DND-41 (cell line): ENCODE measurements around the gene SLC43A3.
"Not testable (repeated sequence)": the region's sequence is repeated elsewhere in the genome, so short reads cannot be mapped to it uniquely, and the experiment has no call there.

Experiments used
- ATAC-seq: fragments of 200-7000 bp; cut with Tn5 transposase; 3 replicates; pipeline ENCODE4 v1.9.1; 2021; ENCODE audit warnings: low read depth; ENCODE audit not compliant: insufficient read depth
- DNase-seq: peaks from one replicate; pipeline ENCODE4 v3.0.0-alpha.2; 2020
- H2AFZ ChIP-seq: 2 replicates; pipeline ENCODE4 v1.6.0; 2012; ENCODE audit warnings: low read depth, low read length
- H3K27ac ChIP-seq: 2 replicates; pipeline ENCODE4 v1.5.1; 2012; ENCODE audit warnings: low read length, inconsistent platforms
- H3K27me3 ChIP-seq: fragments of 200-600 bp; sonication (generic); 2 replicates; pipeline ENCODE4 v1.6.0; 2012; ENCODE audit warnings: low read length, mild to moderate bottlenecking, inconsistent platforms; ENCODE audit not compliant: insufficient read depth, poor library complexity
- H3K36me3 ChIP-seq: 2 replicates; pipeline ENCODE4 v1.5.1; 2012; ENCODE audit warnings: low read length, inconsistent platforms; ENCODE audit not compliant: insufficient read depth
- H3K4me1 ChIP-seq: 2 replicates; pipeline ENCODE4 v1.5.1; 2012; ENCODE audit warnings: mild to moderate bottlenecking, low read length; ENCODE audit not compliant: insufficient read depth
- H3K4me2 ChIP-seq: 2 replicates; pipeline ENCODE4 v1.6.0; 2012; ENCODE audit warnings: mild to moderate bottlenecking, moderate library complexity, low read length, inconsistent platforms; ENCODE audit not compliant: insufficient read depth
- H3K4me3 ChIP-seq, 2 experiments: fragments of 200-600 bp in 1 of 2; shearing (Covaris generic) in 1 of 2; 2 replicates each; pipeline ENCODE4 v1.5.1; 2012 to 2016; ENCODE audit warnings: inconsistent platforms in 2 of 2, low read length in 2 of 2, mild to moderate bottlenecking in 2 of 2, low read depth in 1 of 2, moderate library complexity in 1 of 2
- H3K79me2 ChIP-seq: 2 replicates; pipeline ENCODE4 v1.6.0; 2012; ENCODE audit warnings: low read length, inconsistent platforms; ENCODE audit not compliant: insufficient read depth
- H3K9ac ChIP-seq: 2 replicates; pipeline ENCODE4 v1.6.0; 2012; ENCODE audit warnings: low read depth, mild to moderate bottlenecking, inconsistent platforms, low read length, moderate library complexity
- H3K9me3 ChIP-seq: 2 replicates; pipeline ENCODE4 v1.5.1; 2012; ENCODE audit warnings: low read length, moderate library complexity, mild to moderate bottlenecking, inconsistent platforms; ENCODE audit not compliant: insufficient read depth, severe bottlenecking
- H4K20me1 ChIP-seq: 2 replicates; pipeline ENCODE4 v1.6.0; 2012; ENCODE audit warnings: low read length; ENCODE audit not compliant: insufficient read depth
- EZH2 ChIP-seq: IDR thresholded peaks from 3 replicates; pipeline ENCODE4 v1.6.1; 2012; ENCODE audit warnings: borderline replicate concordance, low read depth, mild to moderate bottlenecking, moderate library complexity, low read length, inconsistent platforms; ENCODE audit not compliant: severe bottlenecking
- TF ChIP-seq, protein P1 (sequence below): IDR thresholded peaks from 2 replicates; pipeline ENCODE4 v1.5.1; 2012; ENCODE audit warnings: borderline replicate concordance, low read length, moderate library complexity, mild to moderate bottlenecking; ENCODE audit not compliant: poor library complexity, severe bottlenecking; ENCODE audit errors: extremely low read depth

The SLC43A3 gene

DNA sequence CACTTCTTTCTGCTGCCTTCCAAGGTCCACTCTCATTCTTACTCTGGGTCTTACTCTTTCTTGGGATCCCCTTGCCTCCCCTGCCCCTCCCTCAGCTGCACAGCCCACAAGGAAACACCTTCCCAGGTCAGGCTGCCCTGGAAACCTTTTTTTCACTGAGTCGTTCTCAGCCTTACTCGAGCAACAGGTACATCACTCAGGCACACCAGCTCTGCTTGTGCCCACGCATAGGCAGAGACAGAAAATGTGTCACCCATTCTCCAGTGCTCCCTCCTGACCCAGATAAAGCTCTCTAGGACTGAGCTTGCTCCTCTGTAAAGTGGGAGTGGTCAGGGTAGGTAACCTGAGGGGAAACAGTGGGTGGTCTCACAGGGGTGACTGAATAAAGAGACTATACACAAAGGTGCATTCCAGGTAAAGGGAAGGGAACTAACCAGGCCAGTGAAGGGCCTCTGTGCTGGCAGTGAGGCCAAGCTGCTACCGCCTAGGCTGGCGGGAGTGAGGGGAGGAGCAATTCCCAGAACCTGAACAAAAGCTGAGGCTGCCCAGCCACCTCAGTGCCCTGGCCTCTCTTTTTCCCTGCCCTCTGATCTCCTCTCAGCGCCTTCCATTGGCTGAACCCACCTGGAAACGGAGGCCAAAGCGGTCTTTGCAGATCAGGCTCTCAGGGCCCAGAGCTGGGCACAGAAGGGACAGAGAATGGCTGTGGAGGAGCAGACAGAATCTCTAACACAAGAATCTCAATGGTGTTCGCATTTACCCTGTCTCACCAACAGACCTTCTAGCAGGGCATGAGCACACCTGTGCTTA is 61.9 kb downstream of the SLC43A3 start:
- no peak overlapping the region for H3K4me3 ChIP-seq
- no peak overlapping the region for H3K27ac ChIP-seq
- no peak overlapping the region for H3K4me2 ChIP-seq
- no peak overlapping the region for H3K9ac ChIP-seq
- no peaks in the 10 kb centered on the region for H3K27me3 ChIP-seq
- no peak for TF ChIP-seq EZH2
- TF ChIP-seq, protein P1, sequence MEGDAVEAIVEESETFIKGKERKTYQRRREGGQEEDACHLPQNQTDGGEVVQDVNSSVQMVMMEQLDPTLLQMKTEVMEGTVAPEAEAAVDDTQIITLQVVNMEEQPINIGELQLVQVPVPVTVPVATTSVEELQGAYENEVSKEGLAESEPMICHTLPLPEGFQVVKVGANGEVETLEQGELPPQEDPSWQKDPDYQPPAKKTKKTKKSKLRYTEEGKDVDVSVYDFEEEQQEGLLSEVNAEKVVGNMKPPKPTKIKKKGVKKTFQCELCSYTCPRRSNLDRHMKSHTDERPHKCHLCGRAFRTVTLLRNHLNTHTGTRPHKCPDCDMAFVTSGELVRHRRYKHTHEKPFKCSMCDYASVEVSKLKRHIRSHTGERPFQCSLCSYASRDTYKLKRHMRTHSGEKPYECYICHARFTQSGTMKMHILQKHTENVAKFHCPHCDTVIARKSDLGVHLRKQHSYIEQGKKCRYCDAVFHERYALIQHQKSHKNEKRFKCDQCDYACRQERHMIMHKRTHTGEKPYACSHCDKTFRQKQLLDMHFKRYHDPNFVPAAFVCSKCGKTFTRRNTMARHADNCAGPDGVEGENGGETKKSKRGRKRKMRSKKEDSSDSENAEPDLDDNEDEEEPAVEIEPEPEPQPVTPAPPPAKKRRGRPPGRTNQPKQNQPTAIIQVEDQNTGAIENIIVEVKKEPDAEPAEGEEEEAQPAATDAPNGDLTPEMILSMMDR = no peak
- DNase-seq (no peak), ATAC-seq (no peak)
- H3K36me3 ChIP-seq = no peaks in the 10 kb centered on the region
- H3K79me2 ChIP-seq = no peaks in the 10 kb centered on the region
- no peaks in the 10 kb centered on the region for H4K20me1 ChIP-seq
- no peaks in the 10 kb centered on the region for H3K4me1 ChIP-seq
- H3K9me3 ChIP-seq = no peaks in the 10 kb centered on the region
- no peak overlapping the region for H2AFZ ChIP-seq

DNA sequence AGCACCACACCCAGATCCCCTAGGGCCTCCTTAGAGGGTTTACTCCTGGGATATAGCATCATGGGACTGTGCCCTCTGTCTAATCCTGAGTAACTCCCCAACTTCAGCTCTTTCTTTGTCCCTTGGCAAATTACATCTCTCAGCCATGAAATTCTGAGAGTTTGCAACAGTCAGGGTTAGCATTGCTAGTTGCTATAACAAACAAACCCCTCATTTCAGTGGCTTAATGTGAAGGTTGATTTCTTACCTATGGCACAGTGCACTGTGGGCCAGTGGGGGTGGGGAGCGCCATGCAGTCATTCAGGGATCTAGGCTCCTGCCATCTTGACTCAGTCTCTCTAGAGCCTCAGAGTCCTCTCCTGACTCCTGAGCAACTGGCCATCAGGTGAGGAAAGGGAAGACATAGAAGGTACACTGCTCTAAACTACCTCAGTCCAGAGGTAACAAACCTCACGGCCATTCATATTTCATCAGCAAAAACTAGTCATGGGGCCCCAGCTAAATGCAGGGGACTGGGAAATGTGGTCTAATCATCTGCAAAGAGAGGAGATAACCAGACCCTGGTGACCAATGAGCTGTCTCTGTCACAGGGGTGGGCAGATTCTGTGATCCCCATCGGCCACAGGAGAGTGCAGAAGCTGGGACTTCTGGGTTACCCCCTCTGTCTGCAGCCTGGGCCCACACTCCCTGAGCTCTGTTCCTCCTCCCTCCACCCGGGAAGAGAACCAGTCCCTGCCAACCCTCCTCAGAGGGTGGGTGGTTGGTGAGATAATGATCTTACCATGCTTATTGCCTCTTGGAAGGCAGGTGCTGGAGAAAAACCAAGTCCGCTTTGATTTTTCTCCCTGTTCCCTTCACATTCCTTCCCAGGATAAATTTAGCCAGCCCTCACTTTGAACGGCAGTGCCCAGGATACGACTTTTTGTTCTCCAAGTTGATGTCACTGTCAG is 63.5 kb downstream of the SLC43A3 start:
- DNase-seq (no peak), ATAC-seq (no peak)
- Histone ChIP-seq H3K36me3 (no peaks in the 10 kb centered on the region), H3K4me2 (no peak overlapping the region), H3K4me3 (no peak overlapping the region), H3K27me3 (peaks cover 4% of the 10 kb centered on the region), H3K9me3 (no peaks in the 10 kb centered on the region), H3K27ac (no peak overlapping the region), H4K20me1 (no peaks in the 10 kb centered on the region), H2AFZ (no peak overlapping the region), H3K79me2 (no peaks in the 10 kb centered on the region), H3K4me1 (no peaks in the 10 kb centered on the region), H3K9ac (no peak overlapping the region)
- no peak for TF ChIP-seq EZH2
- TF ChIP-seq, protein P1 = no peak

DNA sequence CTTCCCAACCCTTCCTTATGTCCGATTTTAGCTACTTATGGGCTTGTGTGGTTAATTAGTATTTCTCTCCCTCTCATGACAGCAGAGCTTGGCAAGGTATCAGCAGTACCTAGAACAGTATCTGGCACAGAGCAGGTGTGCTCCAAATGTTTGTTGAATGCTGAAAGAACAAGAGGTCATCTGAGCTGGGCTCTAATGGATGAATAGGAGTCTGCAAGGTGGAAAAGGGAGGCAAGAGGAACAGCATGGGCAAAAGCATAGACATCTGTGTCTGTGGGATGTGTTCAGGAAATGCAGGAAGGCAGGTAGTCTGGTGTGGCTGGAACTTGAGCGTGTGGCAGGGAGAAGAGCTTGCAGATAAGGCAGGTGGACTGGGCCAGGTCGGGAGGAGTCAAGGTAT is 65.0 kb downstream of the SLC43A3 start:
- Histone ChIP-seq H4K20me1 (no peaks in the 10 kb centered on the region), H3K27ac (no peak overlapping the region), H2AFZ (no peak overlapping the region), H3K4me3 (no peak overlapping the region), H3K36me3 (no peaks in the 10 kb centered on the region), H3K27me3 (peaks cover 4% of the 10 kb centered on the region), H3K9ac (no peak overlapping the region), H3K4me2 (no peak overlapping the region), H3K4me1 (no peaks in the 10 kb centered on the region), H3K9me3 (no peaks in the 10 kb centered on the region), H3K79me2 (no peaks in the 10 kb centered on the region)
- ATAC-seq = no peak
- TF ChIP-seq EZH2 = no peak
- TF ChIP-seq, protein P1 = no peak
- no peak for DNase-seq

DNA sequence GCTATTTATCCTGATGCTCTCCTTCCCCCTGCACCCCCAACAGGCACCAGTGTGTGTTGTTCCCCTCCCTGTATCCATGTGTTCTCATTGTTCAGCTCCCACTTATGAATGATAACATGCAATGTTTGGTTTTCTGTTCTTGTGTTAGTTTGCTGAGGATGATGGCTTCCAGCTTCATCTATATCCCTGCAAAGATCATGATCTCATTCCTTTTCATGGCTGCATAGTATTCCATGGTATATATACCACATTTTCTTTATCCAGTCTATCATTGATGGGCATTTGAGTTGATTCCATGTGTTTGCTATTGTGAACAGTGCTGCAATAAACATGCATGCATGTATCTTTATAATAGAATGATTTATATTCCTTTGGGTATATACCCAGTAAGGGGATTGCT is 65.5 kb downstream of the SLC43A3 start:
- H3K36me3 ChIP-seq, H3K27me3 ChIP-seq, H2AFZ ChIP-seq, H3K4me1 ChIP-seq, ATAC-seq, H3K4me2 ChIP-seq, H3K4me3 ChIP-seq, H4K20me1 ChIP-seq, DNase-seq, H3K27ac ChIP-seq, H3K9ac ChIP-seq, H3K79me2 ChIP-seq, H3K9me3 ChIP-seq: not testable (repeated sequence)
